DND-41 (cell line): ENCODE data around the gene IFT122.

Experiments used
- ATAC-seq: fragments of 200-7000 bp; cut with Tn5 transposase; 3 replicates; pipeline ENCODE4 v1.9.1; 2021; ENCODE audit warnings: low read depth; ENCODE audit not compliant: insufficient read depth
- DNase-seq: peaks from one replicate; pipeline ENCODE4 v3.0.0-alpha.2; 2020
- H2AFZ ChIP-seq: 2 replicates; pipeline ENCODE4 v1.6.0; 2012; ENCODE audit warnings: low read depth, low read length
- H3K27ac ChIP-seq: 2 replicates; pipeline ENCODE4 v1.5.1; 2012; ENCODE audit warnings: low read length, inconsistent platforms
- H3K27me3 ChIP-seq: fragments of 200-600 bp; sonication (generic); 2 replicates; pipeline ENCODE4 v1.6.0; 2012; ENCODE audit warnings: low read length, mild to moderate bottlenecking, inconsistent platforms; ENCODE audit not compliant: insufficient read depth, poor library complexity
- H3K36me3 ChIP-seq: 2 replicates; pipeline ENCODE4 v1.5.1; 2012; ENCODE audit warnings: low read length, inconsistent platforms; ENCODE audit not compliant: insufficient read depth
- H3K4me1 ChIP-seq: 2 replicates; pipeline ENCODE4 v1.5.1; 2012; ENCODE audit warnings: mild to moderate bottlenecking, low read length; ENCODE audit not compliant: insufficient read depth
- H3K4me2 ChIP-seq: 2 replicates; pipeline ENCODE4 v1.6.0; 2012; ENCODE audit warnings: mild to moderate bottlenecking, moderate library complexity, low read length, inconsistent platforms; ENCODE audit not compliant: insufficient read depth
- H3K4me3 ChIP-seq, 2 experiments: fragments of 200-600 bp in 1 of 2; shearing (Covaris generic) in 1 of 2; 2 replicates each; pipeline ENCODE4 v1.5.1; 2012 to 2016; ENCODE audit warnings: inconsistent platforms in 2 of 2, low read length in 2 of 2, mild to moderate bottlenecking in 2 of 2, low read depth in 1 of 2, moderate library complexity in 1 of 2
- H3K79me2 ChIP-seq: 2 replicates; pipeline ENCODE4 v1.6.0; 2012; ENCODE audit warnings: low read length, inconsistent platforms; ENCODE audit not compliant: insufficient read depth
- H3K9ac ChIP-seq: 2 replicates; pipeline ENCODE4 v1.6.0; 2012; ENCODE audit warnings: low read depth, mild to moderate bottlenecking, inconsistent platforms, low read length, moderate library complexity
- H3K9me3 ChIP-seq: 2 replicates; pipeline ENCODE4 v1.5.1; 2012; ENCODE audit warnings: low read length, moderate library complexity, mild to moderate bottlenecking, inconsistent platforms; ENCODE audit not compliant: insufficient read depth, severe bottlenecking
- H4K20me1 ChIP-seq: 2 replicates; pipeline ENCODE4 v1.6.0; 2012; ENCODE audit warnings: low read length; ENCODE audit not compliant: insufficient read depth
- CTCF ChIP-seq: IDR thresholded peaks from 2 replicates; pipeline ENCODE4 v1.5.1; 2012; ENCODE audit warnings: borderline replicate concordance, low read length, moderate library complexity, mild to moderate bottlenecking; ENCODE audit not compliant: poor library complexity, severe bottlenecking; ENCODE audit errors: extremely low read depth
- EZH2 ChIP-seq: IDR thresholded peaks from 3 replicates; pipeline ENCODE4 v1.6.1; 2012; ENCODE audit warnings: borderline replicate concordance, low read depth, mild to moderate bottlenecking, moderate library complexity, low read length, inconsistent platforms; ENCODE audit not compliant: severe bottlenecking

The IFT122 gene

GRCh38 chr3:129558081-129558771 lies 118.2 kb downstream of the IFT122 start:
- Histone ChIP-seq H4K20me1 (peaks cover 5% of the 10 kb centered on the region), H3K4me1 (no peaks in the 10 kb centered on the region), H3K9ac (no peak overlapping the region), H3K27me3 (no peaks in the 10 kb centered on the region), H3K36me3 (peaks cover 84% of the 10 kb centered on the region), H3K4me3 (no peak overlapping the region), H2AFZ (no peak overlapping the region), H3K79me2 (no peaks in the 10 kb centered on the region), H3K9me3 (no peaks in the 10 kb centered on the region), H3K4me2 (no peak overlapping the region), H3K27ac (peak overlapping the region; percentile 29; the same call in 1 of the 2 replicates)
- ATAC-seq (no peak), DNase-seq (no peak)
- TF ChIP-seq EZH2 (no peak), CTCF (no peak)

- Histone ChIP-seq H3K79me2 (no peaks in the 10 kb centered on the region), H3K27ac (no peak overlapping the region; the same call in 1 of the 2 replicates), H3K27me3 (no peaks in the 10 kb centered on the region), H3K9me3 (no peaks in the 10 kb centered on the region), H4K20me1 (peaks cover 5% of the 10 kb centered on the region), H3K36me3 (peaks cover 92% of the 10 kb centered on the region), H3K4me2 (no peak overlapping the region), H3K9ac (no peak overlapping the region), H3K4me3 (no peak overlapping the region), H3K4me1 (no peaks in the 10 kb centered on the region), H2AFZ (no peak overlapping the region)
- TF ChIP-seq EZH2 (no peak), CTCF (no peak)
- ATAC-seq = no peak
- no peak for DNase-seq
These were observed 118.9 kb downstream of the IFT122 start for GRCh38 chr3:129558772-129559564.

- H3K27ac ChIP-seq = no peak overlapping the region
These were observed 119.6 kb downstream of the IFT122 start for GRCh38 chr3:129559565-129560079.

More at GRCh38 chr3:129559565-129560079, 119.6 kb downstream of the IFT122 start:
- Histone ChIP-seq H3K9me3 (no peaks in the 10 kb centered on the region), H3K27me3 (no peaks in the 10 kb centered on the region), H4K20me1 (peaks cover 5% of the 10 kb centered on the region), H3K9ac (no peak overlapping the region), H3K4me1 (no peaks in the 10 kb centered on the region), H2AFZ (no peak overlapping the region), H3K4me3 (no peak overlapping the region), H3K4me2 (no peak overlapping the region), H3K36me3 (peaks cover 98% of the 10 kb centered on the region), H3K79me2 (no peaks in the 10 kb centered on the region)
- ATAC-seq (no peak), DNase-seq (no peak)
- no peak for TF ChIP-seq CTCF
- no peak for TF ChIP-seq EZH2
